Measurements from ENCODE around the gene FCGR2B.
"Not testable (repeated sequence)": the region's sequence is repeated elsewhere in the genome, so short reads cannot be mapped to it uniquely, and the experiment has no call there.

The FCGR2B gene

GRCh38 chr1:161662684-161663339 is at the start of gene FCGR2B:
Gene FCGR2B (plus strand): TSS chr1:161663143. CDS start chr1:161663242, 99 bp downstream.
- not testable (repeated sequence) for DNase-seq

GRCh38 chr1:161616417-161616816 is 46.5 kb upstream of the FCGR2B start:
- DNase-seq, result not testable (repeated sequence)

GRCh38 chr1:161618517-161618916 is 44.4 kb upstream of the FCGR2B start:
- DNase-seq, result not testable (repeated sequence)

GRCh38 chr1:161620399-161620798 is 42.5 kb upstream of the FCGR2B start:
- not testable (repeated sequence) for DNase-seq

GRCh38 chr1:161621181-161622000 is 41.6 kb upstream of the FCGR2B start:
- peak; percentile 77 for DNase-seq

- DNase-seq, result peak; percentile 10
Observed at GRCh38 chr1:161622054-161622453, 40.9 kb upstream of the FCGR2B start.

- not testable (repeated sequence) for DNase-seq
Observed at GRCh38 chr1:161623401-161624051, 39.4 kb upstream of the FCGR2B start.

- DNase-seq, result not testable (repeated sequence)
Observed at GRCh38 chr1:161624605-161625004, 38.3 kb upstream of the FCGR2B start.

- not testable (repeated sequence) for DNase-seq
Observed at GRCh38 chr1:161626445-161627146, 36.3 kb upstream of the FCGR2B start.

- DNase-seq, result not testable (repeated sequence)
Observed at GRCh38 chr1:161630128-161630742, 32.7 kb upstream of the FCGR2B start.

- DNase-seq, result no peak
Observed at GRCh38 chr1:161631076-161631475, 31.9 kb upstream of the FCGR2B start, which contains the start of gene FCGR3B. Gene FCGR3B (minus strand): TSS chr1:161631176. CDS start chr1:161631094, 82 bp downstream.

- not testable (repeated sequence) for DNase-seq
Observed at GRCh38 chr1:161634993-161635392, 27.9 kb upstream of the FCGR2B start.

GRCh38 chr1:161636189-161636782 is 26.7 kb upstream of the FCGR2B start:
- DNase-seq, result not testable (repeated sequence)

GRCh38 chr1:161636976-161637375 is 26.0 kb upstream of the FCGR2B start:
- DNase-seq, result not testable (repeated sequence)

- not testable (repeated sequence) for DNase-seq
Observed at GRCh38 chr1:161638251-161638993, 24.5 kb upstream of the FCGR2B start.

- DNase-seq, result not testable (repeated sequence)
Observed at GRCh38 chr1:161639203-161639602, 23.7 kb upstream of the FCGR2B start.

GRCh38 chr1:161642697-161643096 is 20.2 kb upstream of the FCGR2B start:
- not testable (repeated sequence) for DNase-seq

- not testable (repeated sequence) for DNase-seq
Observed at GRCh38 chr1:161643481-161644208, 19.3 kb upstream of the FCGR2B start.

- not testable (repeated sequence) for DNase-seq
Observed at GRCh38 chr1:161644855-161645254, 18.1 kb upstream of the FCGR2B start.

Measured in CD4-positive, alpha-beta T cell treated with Interleukin-6 for 4 hours (primary cell).